GM12878 (cell line): ENCODE data around the gene ELFN2. TPM values are rescaled to one million over a fixed set of nuclear protein-coding genes. Genes with fewer than 3 reads are reported as not detected.

Experiments
- ATAC-seq: fragments of 200-7000 bp; cut with Tn5 transposase; 3 replicates; pipeline ENCODE4 v1.9.1; 2020; ENCODE audit warnings: mild to moderate bottlenecking, moderate library complexity
- BruUV-seq: library from RNA; stranded (reverse); fragments of 400-500 nt; replicated peaks from 2 replicates; lab custom pipeline; 2021; lab: Mats Ljungman, UMichigan
- CTCF ChIA-PET: fragments of 300-600 bp; sonication (Branson Sonifier 250); formaldehyde crosslinking; extraction: SDS; loops from one replicate; lab custom pipeline; 2021; ENCODE audit warnings: inconsistent platforms; lab: Yijun Ruan, JAX
- POLR2A ChIA-PET: fragments of 350-600 bp; formaldehyde crosslinking; extraction: SDS; loops from one replicate; lab custom pipeline; 2021; ENCODE audit warnings: inconsistent platforms; lab: Charles Lee
- RAD21 ChIA-PET: fragments of 300-600 bp; sonication (Branson Sonifier 250); formaldehyde crosslinking; loops from one replicate; lab custom pipeline; 2023; ENCODE audit warnings: antibody characterized with exemption; ENCODE audit not compliant: unreplicated experiment; lab: Charles Lee
- SMC1A ChIA-PET: fragments of 300-600 bp; sonication (Branson Sonifier 250); formaldehyde crosslinking; loops from one replicate; lab custom pipeline; 2023; ENCODE audit not compliant: unreplicated experiment, uncharacterized antibody; lab: Charles Lee
- DNase-seq: peaks from one replicate; pipeline ENCODE4 v3.0.0-alpha.2; 2011; ENCODE audit warnings: low read depth, low spot score
- FAIRE-seq: peaks from 3 replicates; lab custom pipeline; 2011; peaks lifted over from hg19 to GRCh38; lab: Jason Lieb, UNC
- H2AFZ ChIP-seq: 2 replicates; pipeline ENCODE4 v1.6.0; 2011; ENCODE audit warnings: low read depth, low read length, control low read depth; ENCODE audit not compliant: control insufficient read depth
- H3K27ac ChIP-seq: 2 replicates; pipeline ENCODE4 v1.5.1; 2011; ENCODE audit warnings: control low read depth; ENCODE audit not compliant: control insufficient read depth, insufficient read depth
- H3K27me3 ChIP-seq, 2 experiments: replicated peaks in 1 of 2; 2 replicates each; pipeline versions ENCODE4 v1.6.0 to v1.6.1; 2011; ENCODE audit warnings: low read length in 1 of 2; ENCODE audit not compliant: control insufficient read depth in 2 of 2, insufficient read depth in 2 of 2
- H3K36me3 ChIP-seq, 2 experiments: 2 replicates each; pipeline ENCODE4 v1.5.1; 2011; ENCODE audit warnings: low read length in 1 of 2; ENCODE audit not compliant: control insufficient read depth in 2 of 2, insufficient read depth in 2 of 2
- H3K4me1 ChIP-seq: 2 replicates; pipeline ENCODE4 v1.6.1; 2011; ENCODE audit warnings: mild to moderate bottlenecking, low read length, moderate library complexity, mixed read lengths; ENCODE audit not compliant: control insufficient read depth, insufficient read depth
- H3K4me2 ChIP-seq: 2 replicates; pipeline ENCODE4 v1.6.0; 2011; ENCODE audit warnings: control low read depth; ENCODE audit not compliant: control insufficient read depth, insufficient read depth
- H3K4me3 ChIP-seq: fragments of 200-600 bp; sonication (generic); 2 replicates; pipeline ENCODE4 v1.5.1; 2016
- H3K79me2 ChIP-seq: 2 replicates; pipeline ENCODE4 v1.6.0; 2011; ENCODE audit warnings: low read length; ENCODE audit not compliant: control insufficient read depth, insufficient read depth
- H3K9ac ChIP-seq: 2 replicates; pipeline ENCODE4 v1.8.0; 2011; ENCODE audit warnings: low read length, control low read depth, mixed read lengths; ENCODE audit not compliant: control insufficient read depth, insufficient read depth
- H3K9me3 ChIP-seq: replicated peaks from 3 replicates; pipeline ENCODE4 v1.5.1; 2011; ENCODE audit warnings: mild to moderate bottlenecking, low read length; ENCODE audit not compliant: control insufficient read depth, insufficient read depth
- H4K20me1 ChIP-seq: 2 replicates; pipeline ENCODE4 v1.6.0; 2011; ENCODE audit not compliant: control insufficient read depth, insufficient read depth
- LARP7 ChIP-seq: fragments of 450-650 bp; IDR thresholded peaks from 2 replicates; pipeline ENCODE4 v1.6.1; 2017; ENCODE audit warnings: mild to moderate bottlenecking
- MXI1 ChIP-seq: fragments of 150-350 bp; IDR thresholded peaks from 2 replicates; pipeline ENCODE4 v1.6.1; 2011; ENCODE audit warnings: low read depth, mild to moderate bottlenecking, inconsistent platforms, low read length, improper control_type of control experiment
- NFYA ChIP-seq: IDR thresholded peaks from 2 replicates; pipeline ENCODE4 v1.6.1; 2011; ENCODE audit warnings: low read depth, mild to moderate bottlenecking, low read length, improper control_type of control experiment, borderline replicate concordance
- POLR2A ChIP-seq: IDR thresholded peaks from 2 replicates; pipeline ENCODE4 v1.6.1; 2011; ENCODE audit warnings: low read depth, mild to moderate bottlenecking, low read length
- RBBP5 ChIP-seq: fragments of 200-600 bp; sonication (generic); conservative IDR thresholded peaks from 2 replicates; pipeline ENCODE4 v1.6.1; 2016
- SPI1 ChIP-seq: IDR thresholded peaks from 2 replicates; pipeline ENCODE4 v1.6.1; 2011; ENCODE audit warnings: low read depth, mild to moderate bottlenecking, low read length, moderate library complexity, borderline replicate concordance; ENCODE audit not compliant: insufficient read depth
- ZNF622 ChIP-seq: fragments of 450-650 bp; IDR thresholded peaks from 2 replicates; pipeline ENCODE4 v1.6.1; 2017; ENCODE audit warnings: mild to moderate bottlenecking, inconsistent platforms
- WGBS: methylation state at CpG from one replicate; pipeline ENCODE4 v1.1.6; 2016; ENCODE audit warnings: low lambda C conversion rate; ENCODE audit not compliant: insufficient replicate concordance, insufficient coverage; ENCODE audit errors: missing lambda C conversion rate; 5-methylcytosine and 5-hydroxymethylcytosine counted together
- in situ Hi-C: fragments of 300-500 bp; cut with MboI; formaldehyde crosslinking; loops from 9 replicates; pipeline ENCODE4 v1.14.3; 2018; ENCODE audit warnings: mixed read lengths
- intact Hi-C: fragments of 100-400 bp; cut with micrococcal nuclease; formaldehyde crosslinking; loops from one replicate; pipeline ENCODE4 v1.14.2; 2022; ENCODE audit not compliant: unreplicated experiment
- polyA plus RNA-seq, 11 experiments: library from polyadenylated mRNA; depleted of rRNA in 4 of 11; unstranded in 6 of 11; stranded (reverse) in 5 of 11; fragments of >200 nt; fragmentation: Nextera tagmentation in 4 of 11; fragmentation: Illumina TruSeq in 1 of 11; extraction: Ambion mirVana in 4 of 11; extraction: Trizol in 1 of 11; gene quantifications; 1 replicate in 1 of 11; 2 replicates in 10 of 11; pipeline versions ENCODE4 v1.2.1 to v1.2.3, GENCODE V29; 2011 to 2016; ENCODE audit warnings: inconsistent platforms in 2 of 11, missing spikeins in 2 of 11, low read depth in 1 of 11
- total RNA-seq, 4 experiments: library from RNA; depleted of rRNA in 3 of 4; stranded (reverse); fragments of >200 nt in 3 of 4; fragmentation: Illumina TruSeq in 1 of 4; extraction: Trizol in 1 of 4; gene quantifications; 2 replicates each; pipeline versions ENCODE4 v1.2.1 to v1.2.3, GENCODE V29; 2013 to 2021

ELFN2 gene
- total and polyA plus RNA-seq, 10 of the 15 experiments (the other 5 are each of a cell fraction or from before 2014, with no cell fraction given): 0.03 to 0.05 TPM; not detected in 8

- SMC1A ChIA-PET: no interaction called here
- DNase-seq (no peak), FAIRE-seq (no peak), ATAC-seq (no peak)
- Histone ChIP-seq H3K79me2 (no peaks in the 10 kb centered on the region), H3K9ac (no peak overlapping the region), H3K36me3 (no peaks in the 10 kb centered on the region), H3K27ac (no peak overlapping the region), H3K4me3 (no peak overlapping the region), H2AFZ (no peak overlapping the region), H3K4me1 (no peaks in the 10 kb centered on the region), H3K27me3 (peaks cover 0 to under 1% of the 10 kb centered on the region in 2 experiments; a peak in 3 of 4 replicates), H4K20me1 (no peaks in the 10 kb centered on the region), H3K9me3 (no peaks in the 10 kb centered on the region), H3K4me2 (no peak overlapping the region)
- TF ChIP-seq ZNF622 (no peak), POLR2A (no peak), LARP7 (no peak)
- CTCF ChIA-PET: no interaction called here
- no TSS peak for BruUV-seq
- intact Hi-C loops (no loop called here), in situ Hi-C loops (no loop called here)
- WGBS: 6% methylated on average over 7 of the region's 8 CpGs
- POLR2A ChIA-PET: no interaction called here
- RAD21 ChIA-PET: interaction anchor here (1.5 kb wide), 1 partner anchor 57 kb away, joined by 3 read pairs; no protein-coding TSS in a partner anchor
Measured at GRCh38 chr22:37371491-37371890, 55.8 kb downstream of the ELFN2 start.

- no peak overlapping the region for H3K4me2 ChIP-seq
- 16% methylated on average over 12 of the region's 12 CpGs for WGBS
- intact Hi-C loops: no loop called here
Measured at GRCh38 chr22:37370306-37370979, 56.8 kb downstream of the ELFN2 start.

More at GRCh38 chr22:37370306-37370979, 56.8 kb downstream of the ELFN2 start:
- ChIA-PET POLR2A (no interaction called here), CTCF (no interaction called here), RAD21 (interaction anchor here (1.5 kb wide), 1 partner anchor 58 kb away, joined by 3 read pairs; no protein-coding TSS in a partner anchor), SMC1A (no interaction called here)
- in situ Hi-C loops: no loop called here
- no peaks in the 10 kb centered on the region; the same call in 1 of the 2 replicates for H3K4me1 ChIP-seq
- no peak for DNase-seq
- BruUV-seq: no TSS peak
- no peaks in the 10 kb centered on the region for H3K36me3 ChIP-seq
- no peaks in the 10 kb centered on the region for H3K79me2 ChIP-seq
- FAIRE-seq: no peak
- H3K4me3 ChIP-seq: no peak overlapping the region
- no peak overlapping the region for H3K27ac ChIP-seq
- peak overlapping the region; percentile 44; the same call in 1 of the 2 replicates for H2AFZ ChIP-seq
- TF ChIP-seq NFYA: no peak
- TF ChIP-seq MXI1: no peak
- no peak for TF ChIP-seq RBBP5
- peak; percentile 35; the same call in 1 of the 2 replicates for TF ChIP-seq SPI1
- no peaks in the 10 kb centered on the region for H3K9me3 ChIP-seq
- H3K9ac ChIP-seq: no peak overlapping the region
- H4K20me1 ChIP-seq: no peaks in the 10 kb centered on the region
- ATAC-seq: peak; percentile 40
- H3K27me3 ChIP-seq: no peaks in the 10 kb centered on the region; a peak in 1 of 4 replicates
